Loucy (cell line): ENCODE data around the gene SMIM44.

Source experiments
- H2AFZ ChIP-seq: fragments of 200-600 bp; sonication (generic); 2 replicates; pipeline ENCODE4 v1.6.0; 2016; ENCODE audit warnings: antibody characterized with exemption, mild to moderate bottlenecking, low read length, moderate library complexity
- H3F3A ChIP-seq: fragments of 200-600 bp; 2 replicates; pipeline ENCODE4 v1.6.0; 2016; ENCODE audit warnings: antibody characterized with exemption, low read depth, mild to moderate bottlenecking
- H3K27me3 ChIP-seq: fragments of 200-600 bp; sonication (generic); 2 replicates; pipeline ENCODE4 v1.6.1; 2014; ENCODE audit warnings: low read length, mild to moderate bottlenecking; ENCODE audit not compliant: insufficient read depth, poor library complexity, severe bottlenecking
- H3K36me3 ChIP-seq: fragments of 200-600 bp; sonication (generic); 2 replicates; pipeline ENCODE4 v1.6.1; 2016; ENCODE audit warnings: low read length; ENCODE audit not compliant: insufficient read depth
- H3K4me1 ChIP-seq: fragments of 200-600 bp; sonication (generic); 2 replicates; pipeline ENCODE4 v1.5.1; 2014; ENCODE audit warnings: low read length, mild to moderate bottlenecking; ENCODE audit not compliant: insufficient read depth, poor library complexity, severe bottlenecking
- H3K4me2 ChIP-seq: fragments of 200-600 bp; sonication (generic); 2 replicates; pipeline ENCODE4 v1.6.0; 2014; ENCODE audit warnings: antibody characterized with exemption, low read length, low read depth, mild to moderate bottlenecking; ENCODE audit not compliant: poor library complexity, severe bottlenecking
- H3K4me3 ChIP-seq: fragments of 200-600 bp; sonication (generic); 2 replicates; pipeline ENCODE4 v1.5.1; 2014; ENCODE audit warnings: low read length, mild to moderate bottlenecking, mixed read lengths; ENCODE audit not compliant: poor library complexity, severe bottlenecking
- H3K79me2 ChIP-seq: fragments of 200-600 bp; sonication (generic); 2 replicates; pipeline ENCODE4 v1.6.1; 2014; ENCODE audit warnings: low read length; ENCODE audit not compliant: insufficient read depth
- H3K9ac ChIP-seq: fragments of 200-600 bp; sonication (generic); 2 replicates; pipeline ENCODE4 v1.6.0; 2014; ENCODE audit warnings: mild to moderate bottlenecking, low read depth, low read length, moderate library complexity; ENCODE audit not compliant: poor library complexity, severe bottlenecking
- H3K9me2 ChIP-seq: fragments of 200-600 bp; sonication (generic); replicated peaks from 2 replicates; pipeline ENCODE4 v1.6.1; 2016; ENCODE audit warnings: low read depth, low read length, mixed read lengths
- H3K9me3 ChIP-seq: fragments of 200-600 bp; sonication (generic); 2 replicates; pipeline ENCODE4 v1.6.1; 2014; ENCODE audit warnings: mild to moderate bottlenecking, antibody characterized with exemption, low read length, low read depth; ENCODE audit not compliant: insufficient read depth
- H4K20me1 ChIP-seq: fragments of 200-600 bp; sonication (generic); 2 replicates; pipeline ENCODE4 v1.6.0; 2014; ENCODE audit warnings: antibody characterized with exemption, low read length, mild to moderate bottlenecking; ENCODE audit not compliant: insufficient read depth, poor library complexity, severe bottlenecking
- EZH2phosphoT487 ChIP-seq: fragments of 200-600 bp; IDR thresholded peaks from 2 replicates; pipeline ENCODE4 v1.6.1; 2018; ENCODE audit warnings: antibody characterized with exemption, mild to moderate bottlenecking, moderate library complexity, borderline replicate concordance
- TF ChIP-seq, protein P1 (sequence below): fragments of 200-600 bp; sonication (generic); conservative IDR thresholded peaks from 2 replicates; pipeline ENCODE4 v1.5.1; 2014; ENCODE audit warnings: mild to moderate bottlenecking, antibody characterized with exemption, low read length

Gene SMIM44

DNA sequence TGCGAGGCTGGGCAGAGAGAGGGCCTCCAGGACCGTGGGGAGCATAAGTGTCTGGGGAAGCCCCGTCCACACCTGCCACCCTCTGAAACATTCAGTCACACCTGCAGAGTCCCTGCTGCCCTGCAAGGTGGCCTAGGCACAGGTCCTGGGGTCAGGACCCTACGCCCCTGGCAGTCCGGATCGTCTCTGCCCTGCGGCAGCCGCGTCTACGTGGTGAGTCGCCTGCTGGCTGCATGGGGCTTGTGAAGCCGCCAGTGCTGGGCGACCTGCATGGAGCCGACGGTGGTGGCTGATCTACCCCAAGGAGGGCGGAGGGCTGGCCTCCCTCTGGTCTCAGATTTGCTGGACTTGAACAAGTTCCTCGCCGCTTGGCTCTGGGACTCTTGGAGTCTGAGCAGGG is 35.9 kb upstream of the SMIM44 start:
- no peak overlapping the region for H3K9ac ChIP-seq
- H2AFZ ChIP-seq: no peak overlapping the region
- no peaks in the 10 kb centered on the region for H3F3A ChIP-seq
- no peak overlapping the region for H3K4me3 ChIP-seq
- H3K9me3 ChIP-seq: no peaks in the 10 kb centered on the region
- H3K9me2 ChIP-seq: no peaks in the 10 kb centered on the region
- H4K20me1 ChIP-seq: peaks cover 49% of the 10 kb centered on the region
- H3K36me3 ChIP-seq: peaks cover 43% of the 10 kb centered on the region; the same call in 1 of the 2 replicates
- H3K79me2 ChIP-seq: peaks cover 84% of the 10 kb centered on the region
- no peaks in the 10 kb centered on the region for H3K27me3 ChIP-seq
- H3K4me2 ChIP-seq: no peak overlapping the region
- H3K4me1 ChIP-seq: no peaks in the 10 kb centered on the region
- no peak for TF ChIP-seq EZH2phosphoT487
- TF ChIP-seq, protein P1, sequence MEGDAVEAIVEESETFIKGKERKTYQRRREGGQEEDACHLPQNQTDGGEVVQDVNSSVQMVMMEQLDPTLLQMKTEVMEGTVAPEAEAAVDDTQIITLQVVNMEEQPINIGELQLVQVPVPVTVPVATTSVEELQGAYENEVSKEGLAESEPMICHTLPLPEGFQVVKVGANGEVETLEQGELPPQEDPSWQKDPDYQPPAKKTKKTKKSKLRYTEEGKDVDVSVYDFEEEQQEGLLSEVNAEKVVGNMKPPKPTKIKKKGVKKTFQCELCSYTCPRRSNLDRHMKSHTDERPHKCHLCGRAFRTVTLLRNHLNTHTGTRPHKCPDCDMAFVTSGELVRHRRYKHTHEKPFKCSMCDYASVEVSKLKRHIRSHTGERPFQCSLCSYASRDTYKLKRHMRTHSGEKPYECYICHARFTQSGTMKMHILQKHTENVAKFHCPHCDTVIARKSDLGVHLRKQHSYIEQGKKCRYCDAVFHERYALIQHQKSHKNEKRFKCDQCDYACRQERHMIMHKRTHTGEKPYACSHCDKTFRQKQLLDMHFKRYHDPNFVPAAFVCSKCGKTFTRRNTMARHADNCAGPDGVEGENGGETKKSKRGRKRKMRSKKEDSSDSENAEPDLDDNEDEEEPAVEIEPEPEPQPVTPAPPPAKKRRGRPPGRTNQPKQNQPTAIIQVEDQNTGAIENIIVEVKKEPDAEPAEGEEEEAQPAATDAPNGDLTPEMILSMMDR: no peak

DNA sequence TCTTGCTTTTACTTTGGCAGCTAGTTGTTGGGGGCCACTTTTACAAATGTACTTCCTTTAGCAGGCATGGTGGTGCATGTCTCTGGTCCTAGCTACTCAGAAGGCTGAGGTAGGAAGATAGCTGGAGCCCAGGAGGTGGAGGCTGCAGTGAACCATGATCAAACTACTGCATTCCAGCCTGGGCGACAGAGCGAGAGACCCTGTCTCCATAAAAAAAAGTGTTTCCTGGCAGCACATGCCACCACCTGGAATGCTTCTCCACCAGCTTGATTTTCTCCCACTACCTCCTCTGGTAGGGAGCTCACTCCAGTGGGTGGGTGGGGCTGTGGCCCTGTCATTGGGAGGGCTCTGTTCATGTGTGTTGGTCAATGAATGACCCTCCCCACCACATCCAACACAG is 35.4 kb upstream of the SMIM44 start:
- Histone ChIP-seq H3K4me2 (no peak overlapping the region), H2AFZ (no peak overlapping the region), H4K20me1 (peaks cover 54% of the 10 kb centered on the region), H3K27me3 (no peaks in the 10 kb centered on the region), H3K9me2 (no peaks in the 10 kb centered on the region), H3K4me1 (no peaks in the 10 kb centered on the region), H3K36me3 (peaks cover 39% of the 10 kb centered on the region; the same call in 1 of the 2 replicates), H3K9me3 (no peaks in the 10 kb centered on the region), H3K4me3 (no peak overlapping the region), H3K9ac (no peak overlapping the region), H3K79me2 (peaks cover 89% of the 10 kb centered on the region), H3F3A (no peaks in the 10 kb centered on the region)
- TF ChIP-seq, protein P1: no peak
- TF ChIP-seq EZH2phosphoT487: no peak

GRCh38 chr19:3518255-3518654 is 35.0 kb upstream of the SMIM44 start:
- H3K27me3 ChIP-seq: no peaks in the 10 kb centered on the region
- H3K4me2 ChIP-seq: no peak overlapping the region
- TF ChIP-seq EZH2phosphoT487: no peak
- TF ChIP-seq, protein P1: no peak
- no peaks in the 10 kb centered on the region for H3F3A ChIP-seq
- H3K4me3 ChIP-seq: no peak overlapping the region
- no peaks in the 10 kb centered on the region for H3K9me3 ChIP-seq
- H3K9me2 ChIP-seq: no peaks in the 10 kb centered on the region
- H3K79me2 ChIP-seq: peaks cover 93% of the 10 kb centered on the region
- no peak overlapping the region for H3K9ac ChIP-seq
- peaks cover 58% of the 10 kb centered on the region for H4K20me1 ChIP-seq
- H2AFZ ChIP-seq: no peak overlapping the region
- peaks cover 35% of the 10 kb centered on the region; the same call in 1 of the 2 replicates for H3K36me3 ChIP-seq
- no peaks in the 10 kb centered on the region for H3K4me1 ChIP-seq
